Esophagus muscularis mucosa (tissue), 4 donors: ENCODE data around the gene EXOC6B. TPM values are rescaled to one million over a fixed set of nuclear protein-coding genes. Genes with fewer than 3 reads are reported as not detected.

ENCODE experiments used
- DNase-seq: peaks from one replicate; pipeline ENCODE4 v3.0.0-alpha.2; 2017; ENCODE audit errors: extremely low spot score
- H3K27ac ChIP-seq, 4 donors: fragments of 200-600 bp; sonication (generic); replicated peaks in 1 of 4; 1 replicate in 3 of 4; 2 replicates in 1 of 4; pipeline ENCODE4 v1.5.1; 2016 to 2019; ENCODE audit warnings: mild to moderate bottlenecking in 1 of 4
- H3K27me3 ChIP-seq, 4 donors: fragments of 200-600 bp; sonication (generic); one replicate each; pipeline versions ENCODE4 v1.5.1 to v1.6.0; 2016 to 2019
- H3K36me3 ChIP-seq, 4 donors: fragments of 200-600 bp; sonication (generic); one replicate each; pipeline ENCODE4 v1.5.1; 2016 to 2019
- H3K4me1 ChIP-seq, 4 donors: fragments of 200-600 bp; sonication (generic); one replicate each; pipeline ENCODE4 v1.5.1; 2016 to 2019
- H3K4me3 ChIP-seq, 4 donors: fragments of 200-600 bp; sonication (generic); 1 replicate in 2 of 4; 2 replicates in 2 of 4; pipeline ENCODE4 v1.5.1; 2016 to 2019; ENCODE audit warnings: mild to moderate bottlenecking in 4 of 4, moderate library complexity in 1 of 4
- H3K9me3 ChIP-seq, 4 donors: fragments of 200-600 bp; sonication (generic); 1 replicate in 3 of 4; 2 replicates in 1 of 4; pipeline ENCODE4 v1.5.1; 2016 to 2019
- EP300 ChIP-seq: sonication (generic); formaldehyde crosslinking; IDR thresholded peaks from one replicate; pipeline ENCODE4 v1.6.1; 2017; ENCODE audit warnings: antibody characterized with exemption
- POLR2A ChIP-seq: fragments of 450-650 bp; IDR thresholded peaks from one replicate; pipeline ENCODE4 v1.6.1; 2017; ENCODE audit warnings: antibody characterized with exemption, moderate library complexity, mild to moderate bottlenecking, low read depth
- POLR2AphosphoS5 ChIP-seq, 2 donors: sonication (generic); formaldehyde crosslinking; IDR thresholded peaks; one replicate each; pipeline ENCODE4 v1.6.1; 2017; ENCODE audit warnings: antibody characterized with exemption in 2 of 2
- WGBS: methylation state at CpG from one replicate; pipeline ENCODE4 v1.1.5; 2018; 5-methylcytosine and 5-hydroxymethylcytosine counted together
- intact Hi-C: fragments of 100-400 bp; cut with DNase I; formaldehyde crosslinking; loops from one replicate; pipeline ENCODE4 v1.15.1; 2023
- total RNA-seq, 4 donors: library from RNA; depleted of rRNA; stranded (reverse); fragments of >200 nt; gene quantifications; one replicate each; pipeline versions ENCODE4 v1.1.0 to v1.2.1, GENCODE V29; 2016
- TF ChIP-seq, protein P1 (sequence below), 3 experiments: fragments of 200-600 bp in 2 of 3; fragments of 450-650 bp in 1 of 3; sonication (generic) in 2 of 3; IDR thresholded peaks; one replicate each; pipeline ENCODE4 v1.5.1; 2017 to 2019; ENCODE audit warnings: antibody characterized with exemption in 3 of 3, mild to moderate bottlenecking in 2 of 3, moderate library complexity in 1 of 3

EXOC6B gene
- total RNA-seq, 4 donors from 2014 or later, result 24.5 to 45.9 (median 37.4) TPM

- no peak for TF ChIP-seq POLR2A
- no peak for TF ChIP-seq EP300
- Histone ChIP-seq H3K36me3 (peaks cover 0 to 11% (median 6%) of the 10 kb centered on the region in 4 donors), H3K27ac (no peak overlapping the region), H3K27me3 (no peaks in the 10 kb centered on the region), H3K9me3 (peaks cover 0 to 7% (median 0%) of the 10 kb centered on the region in 4 donors), H3K4me3 (no peak overlapping the region), H3K4me1 (no peaks in the 10 kb centered on the region)
- DNase-seq, result no peak
- intact Hi-C loops, result no loop called here
These were observed 271.5 kb downstream of the EXOC6B start for GRCh38 chr2:72554381-72554780.

DNA sequence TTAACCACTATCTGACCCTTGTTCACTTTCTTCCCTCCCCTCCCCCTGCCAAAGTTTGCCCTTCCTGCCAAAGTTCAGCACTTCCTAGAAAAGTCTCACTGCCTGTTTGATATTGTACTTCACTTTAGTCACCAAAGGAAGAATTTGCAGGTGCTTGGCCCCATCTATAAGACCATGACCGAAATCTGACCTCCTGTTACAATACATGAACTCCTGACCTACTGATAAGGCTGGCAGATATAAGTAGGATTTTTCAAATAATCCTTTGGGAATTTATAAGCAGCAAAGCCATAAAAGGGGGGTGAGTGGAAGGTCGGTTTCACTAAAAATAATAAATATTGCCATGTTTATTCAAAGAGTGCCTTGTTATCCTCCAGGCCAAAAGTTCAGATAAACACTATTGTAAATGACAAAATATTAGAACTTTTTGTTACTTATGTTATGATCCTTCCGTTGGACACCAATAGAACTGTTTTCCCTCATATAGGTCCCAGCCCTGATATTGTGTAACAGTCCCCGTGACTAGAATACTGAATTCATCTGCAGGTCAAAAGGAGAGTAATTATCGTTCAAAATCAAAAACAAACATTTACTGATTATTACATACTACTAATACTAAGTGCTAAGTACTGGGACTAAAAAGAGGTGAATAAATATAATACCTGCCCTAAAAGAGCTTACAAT lies 277.6 kb downstream of the EXOC6B start:
- 79% methylated on average over 5 of the region's 5 CpGs for WGBS
- no peak overlapping the region for H3K27ac ChIP-seq
- peaks cover 0 to 3% (median 0%) of the 10 kb centered on the region in 4 donors for H3K4me1 ChIP-seq
- intact Hi-C loops, result no loop called here
- H3K4me3 ChIP-seq, result no peak overlapping the region
- TF ChIP-seq POLR2A, result no peak
- TF ChIP-seq POLR2AphosphoS5 (IDR thresholded peaks at IDR 0.05), result no peak
- TF ChIP-seq, protein P1, sequence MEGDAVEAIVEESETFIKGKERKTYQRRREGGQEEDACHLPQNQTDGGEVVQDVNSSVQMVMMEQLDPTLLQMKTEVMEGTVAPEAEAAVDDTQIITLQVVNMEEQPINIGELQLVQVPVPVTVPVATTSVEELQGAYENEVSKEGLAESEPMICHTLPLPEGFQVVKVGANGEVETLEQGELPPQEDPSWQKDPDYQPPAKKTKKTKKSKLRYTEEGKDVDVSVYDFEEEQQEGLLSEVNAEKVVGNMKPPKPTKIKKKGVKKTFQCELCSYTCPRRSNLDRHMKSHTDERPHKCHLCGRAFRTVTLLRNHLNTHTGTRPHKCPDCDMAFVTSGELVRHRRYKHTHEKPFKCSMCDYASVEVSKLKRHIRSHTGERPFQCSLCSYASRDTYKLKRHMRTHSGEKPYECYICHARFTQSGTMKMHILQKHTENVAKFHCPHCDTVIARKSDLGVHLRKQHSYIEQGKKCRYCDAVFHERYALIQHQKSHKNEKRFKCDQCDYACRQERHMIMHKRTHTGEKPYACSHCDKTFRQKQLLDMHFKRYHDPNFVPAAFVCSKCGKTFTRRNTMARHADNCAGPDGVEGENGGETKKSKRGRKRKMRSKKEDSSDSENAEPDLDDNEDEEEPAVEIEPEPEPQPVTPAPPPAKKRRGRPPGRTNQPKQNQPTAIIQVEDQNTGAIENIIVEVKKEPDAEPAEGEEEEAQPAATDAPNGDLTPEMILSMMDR (IDR thresholded peaks at IDR 0.05), result no peak
- no peak for TF ChIP-seq EP300
- H3K36me3 ChIP-seq, result no peaks in the 10 kb centered on the region
- no peaks in the 10 kb centered on the region for H3K9me3 ChIP-seq
- H3K27me3 ChIP-seq, result no peaks in the 10 kb centered on the region
- DNase-seq, result no peak

DNA sequence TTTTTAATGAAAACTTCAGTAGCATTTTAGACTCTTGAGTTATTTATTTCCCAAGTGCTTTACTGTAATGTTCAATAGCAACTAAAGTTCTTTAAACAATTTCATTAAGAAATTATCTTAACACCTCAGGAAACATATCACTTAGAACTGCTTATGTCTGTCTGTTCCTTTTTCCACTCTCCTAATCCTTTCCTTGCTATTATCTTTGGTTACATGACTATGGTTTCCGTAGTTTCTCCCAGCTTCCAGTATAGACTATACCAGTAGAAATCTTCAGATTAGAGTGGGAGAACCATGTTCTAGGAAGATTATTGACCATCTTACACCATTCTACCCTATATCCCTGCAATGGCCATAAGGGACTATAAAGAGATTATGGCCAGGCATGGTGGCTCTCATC lies 280.0 kb downstream of the EXOC6B start:
- H3K9me3 ChIP-seq, result no peaks in the 10 kb centered on the region
- peaks cover 0 to 3% (median 0%) of the 10 kb centered on the region in 4 donors for H3K4me1 ChIP-seq
- no peak for DNase-seq
- H3K4me3 ChIP-seq, result no peak overlapping the region
- no peaks in the 10 kb centered on the region for H3K36me3 ChIP-seq
- no peak overlapping the region for H3K27ac ChIP-seq
- TF ChIP-seq POLR2AphosphoS5 (IDR thresholded peaks at IDR 0.05) (no peak), POLR2A (no peak), EP300 (no peak)
- TF ChIP-seq, protein P1 (IDR thresholded peaks at IDR 0.05), result no peak
- H3K27me3 ChIP-seq, result no peaks in the 10 kb centered on the region
- intact Hi-C loops, result no loop called here
- WGBS, result 92% methylated on average over 1 of the region's 1 CpG

DNA sequence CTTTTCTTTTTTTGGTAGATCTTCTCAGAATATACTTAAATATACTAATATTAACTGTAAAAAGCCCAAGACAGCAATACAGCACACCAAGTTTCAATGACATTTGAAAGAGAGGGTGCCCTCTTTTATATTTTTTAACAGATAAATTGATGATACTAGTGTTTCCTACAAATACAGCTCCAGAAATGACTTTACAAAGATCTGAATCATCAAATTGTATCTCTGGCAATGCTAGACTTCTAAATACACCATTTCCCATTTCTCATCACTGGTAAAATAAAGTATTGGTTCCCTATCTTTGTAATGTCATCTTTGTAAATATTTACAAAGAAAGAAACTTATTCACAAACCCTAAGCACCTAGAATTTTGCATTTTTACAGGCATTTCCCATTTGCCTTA lies 281.3 kb downstream of the EXOC6B start:
- H3K4me3 ChIP-seq, result no peak overlapping the region
- H3K9me3 ChIP-seq, result no peaks in the 10 kb centered on the region
- intact Hi-C loops, result no loop called here

DNA sequence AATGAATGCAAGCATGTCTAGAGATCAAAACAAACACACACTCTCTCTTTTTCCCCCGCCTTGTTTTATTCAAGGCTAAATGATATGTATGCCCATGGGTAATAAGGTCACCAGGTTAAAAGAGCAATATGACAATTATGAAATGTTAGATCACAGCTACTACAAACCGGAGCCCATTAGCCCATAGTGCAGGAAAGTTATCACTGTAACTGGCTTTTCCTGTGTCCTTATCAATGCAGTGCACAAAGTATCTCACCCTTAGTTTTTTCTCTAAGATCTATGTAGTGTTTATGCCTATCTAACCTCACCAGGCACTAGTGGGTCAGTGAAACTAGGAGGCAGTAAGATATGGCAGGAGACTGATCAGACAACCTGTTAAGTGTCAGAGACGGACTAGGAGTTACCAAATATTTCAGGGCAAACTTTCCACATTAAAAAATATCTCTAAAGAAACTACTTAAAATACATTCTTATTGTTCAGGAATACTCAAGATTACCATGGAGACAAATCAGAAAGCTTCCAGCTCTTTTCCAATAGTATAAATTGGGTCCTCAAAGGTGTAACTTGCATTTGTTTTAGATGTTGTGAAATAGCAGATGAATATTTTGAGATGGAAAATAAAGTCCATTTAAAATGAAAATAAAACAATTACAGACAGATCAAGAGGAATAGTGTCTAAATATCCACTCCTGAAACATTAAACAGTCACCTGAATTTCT lies 282.2 kb downstream of the EXOC6B start:
- DNase-seq, result no peak
- 88% methylated on average over 3 of the region's 3 CpGs for whole genome bisulfite sequencing
- H3K27me3 ChIP-seq, result no peaks in the 10 kb centered on the region
- intact Hi-C loops, result no loop called here
- no peak for TF ChIP-seq POLR2AphosphoS5 (IDR thresholded peaks at IDR 0.05)
- TF ChIP-seq EP300, result no peak
- TF ChIP-seq POLR2A, result no peak
- TF ChIP-seq, protein P1 (IDR thresholded peaks at IDR 0.05), result no peak
- H3K9me3 ChIP-seq, result no peaks in the 10 kb centered on the region
- no peak overlapping the region for H3K4me3 ChIP-seq
- no peaks in the 10 kb centered on the region for H3K36me3 ChIP-seq
- H3K27ac ChIP-seq, result no peak overlapping the region
- H3K4me1 ChIP-seq, result peaks cover 0 to 3% (median 0%) of the 10 kb centered on the region in 4 donors

More for the DNA sequence above, 281.3 kb downstream of the EXOC6B start:
- Histone ChIP-seq H3K27ac (no peak overlapping the region), H3K27me3 (no peaks in the 10 kb centered on the region), H3K4me1 (peaks cover 0 to 3% (median 0%) of the 10 kb centered on the region in 4 donors), H3K36me3 (no peaks in the 10 kb centered on the region)
- TF ChIP-seq, protein P1 (IDR thresholded peaks at IDR 0.05), result no peak
- DNase-seq, result no peak
